Activated B cell treated with CpG ODN at 0.5 μM for 24 hours (primary cell): ENCODE measurements around the gene PTTG1. TPM values are rescaled to one million over a fixed set of nuclear protein-coding genes. Genes with fewer than 3 reads are reported as not detected.

Experiments
- ATAC-seq: fragments of 200-7000 bp; cut with Tn5 transposase; one replicate; pipeline ENCODE4 v1.10.0; 2021; ENCODE audit warnings: low read depth, mild to moderate bottlenecking, moderate library complexity
- CTCF ChIA-PET: fragments of 350-600 bp; sonication (Branson Sonifier 250); formaldehyde crosslinking; loops from one replicate; lab custom pipeline; 2021; ENCODE audit warnings: antibody characterized with exemption; lab: Charles Lee
- POLR2A ChIA-PET: fragments of 350-600 bp; sonication (Branson Sonifier 250); formaldehyde crosslinking; loops from one replicate; lab custom pipeline; 2021; ENCODE audit warnings: antibody characterized with exemption; lab: Charles Lee
- DNase-seq: peaks from one replicate; pipeline ENCODE4 v3.0.0; 2022
- H3K27ac Mint-ChIP-seq: one replicate; pipeline ENCODE4 v1.8.0; 2020; ENCODE audit warnings: mixed read lengths
- H3K27me3 Mint-ChIP-seq: one replicate; pipeline ENCODE4 v1.8.0; 2021; ENCODE audit warnings: mixed read lengths
- H3K36me3 Mint-ChIP-seq: one replicate; pipeline ENCODE4 v1.8.0; 2021; ENCODE audit warnings: low read depth, mixed read lengths
- H3K4me1 Mint-ChIP-seq: one replicate; pipeline ENCODE4 v1.8.0; 2021; ENCODE audit warnings: mixed read lengths
- H3K4me3 Mint-ChIP-seq: one replicate; pipeline ENCODE4 v1.8.0; 2020; ENCODE audit warnings: mild to moderate bottlenecking, mixed read lengths
- H3K9me3 Mint-ChIP-seq: one replicate; pipeline ENCODE4 v1.8.0; 2020; ENCODE audit warnings: mixed read lengths
- intact Hi-C: fragments of 100-400 bp; cut with micrococcal nuclease; formaldehyde crosslinking; loops from one replicate; pipeline ENCODE4 v1.15.1; 2024
- total RNA-seq: library from RNA; stranded (reverse); gene quantifications from 2 replicates; pipeline ENCODE4 v1.2.3, GENCODE V29; 2022
- TF ChIP-seq, protein P1 (sequence below): fragments of 200-600 bp; IDR thresholded peaks from one replicate; pipeline ENCODE4 v1.8.0; 2022; ENCODE audit warnings: antibody characterized with exemption, mild to moderate bottlenecking

Gene PTTG1
- total RNA-seq, 1 donor from 2014 or later, result 16.8 TPM

DNA sequence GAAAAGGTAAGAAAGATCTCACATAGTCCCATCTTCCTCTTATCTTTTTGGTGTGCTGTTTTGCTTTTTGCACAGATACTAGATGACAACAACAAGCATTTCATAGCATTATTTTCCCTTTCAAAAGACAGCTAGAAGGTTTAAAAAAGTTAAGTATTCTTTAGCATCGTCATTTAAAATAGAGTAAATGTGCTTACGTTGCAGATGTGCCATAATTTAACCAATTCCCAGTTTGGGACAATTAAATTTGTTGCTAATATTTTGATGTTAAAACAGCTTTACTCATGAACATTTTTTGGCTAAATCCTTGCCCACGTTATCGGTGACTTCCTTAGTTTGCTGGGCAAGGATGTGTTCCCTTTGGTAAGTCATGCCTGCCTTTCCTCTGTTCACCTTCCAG lies 41.6 kb downstream of the PTTG1 start:
- peaks cover 68% of the 10 kb centered on the region for H3K4me1 Mint-ChIP-seq
- H3K9me3 Mint-ChIP-seq, result no peaks in the 10 kb centered on the region
- intact Hi-C loops, result no loop called here
- CTCF ChIA-PET, result interaction anchor here (7.4 kb wide), 1 partner anchor 23 kb away, joined by 132 read pairs; no protein-coding TSS in a partner anchor
- DNase-seq (no peak), ATAC-seq (no peak)
- no peak overlapping the region for H3K4me3 Mint-ChIP-seq
- TF ChIP-seq, protein P1, sequence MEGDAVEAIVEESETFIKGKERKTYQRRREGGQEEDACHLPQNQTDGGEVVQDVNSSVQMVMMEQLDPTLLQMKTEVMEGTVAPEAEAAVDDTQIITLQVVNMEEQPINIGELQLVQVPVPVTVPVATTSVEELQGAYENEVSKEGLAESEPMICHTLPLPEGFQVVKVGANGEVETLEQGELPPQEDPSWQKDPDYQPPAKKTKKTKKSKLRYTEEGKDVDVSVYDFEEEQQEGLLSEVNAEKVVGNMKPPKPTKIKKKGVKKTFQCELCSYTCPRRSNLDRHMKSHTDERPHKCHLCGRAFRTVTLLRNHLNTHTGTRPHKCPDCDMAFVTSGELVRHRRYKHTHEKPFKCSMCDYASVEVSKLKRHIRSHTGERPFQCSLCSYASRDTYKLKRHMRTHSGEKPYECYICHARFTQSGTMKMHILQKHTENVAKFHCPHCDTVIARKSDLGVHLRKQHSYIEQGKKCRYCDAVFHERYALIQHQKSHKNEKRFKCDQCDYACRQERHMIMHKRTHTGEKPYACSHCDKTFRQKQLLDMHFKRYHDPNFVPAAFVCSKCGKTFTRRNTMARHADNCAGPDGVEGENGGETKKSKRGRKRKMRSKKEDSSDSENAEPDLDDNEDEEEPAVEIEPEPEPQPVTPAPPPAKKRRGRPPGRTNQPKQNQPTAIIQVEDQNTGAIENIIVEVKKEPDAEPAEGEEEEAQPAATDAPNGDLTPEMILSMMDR, result no peak
- peaks cover 3% of the 10 kb centered on the region for H3K36me3 Mint-ChIP-seq
- no peaks in the 10 kb centered on the region for H3K27me3 Mint-ChIP-seq
- POLR2A ChIA-PET, result interaction anchor here (0.9 to 1.7 kb wide), 2 partner anchors 10 to 44 kb away, joined by 4 to 7 read pairs; partner anchors contain the start of gene SLU7
- no peak overlapping the region for H3K27ac Mint-ChIP-seq

DNA sequence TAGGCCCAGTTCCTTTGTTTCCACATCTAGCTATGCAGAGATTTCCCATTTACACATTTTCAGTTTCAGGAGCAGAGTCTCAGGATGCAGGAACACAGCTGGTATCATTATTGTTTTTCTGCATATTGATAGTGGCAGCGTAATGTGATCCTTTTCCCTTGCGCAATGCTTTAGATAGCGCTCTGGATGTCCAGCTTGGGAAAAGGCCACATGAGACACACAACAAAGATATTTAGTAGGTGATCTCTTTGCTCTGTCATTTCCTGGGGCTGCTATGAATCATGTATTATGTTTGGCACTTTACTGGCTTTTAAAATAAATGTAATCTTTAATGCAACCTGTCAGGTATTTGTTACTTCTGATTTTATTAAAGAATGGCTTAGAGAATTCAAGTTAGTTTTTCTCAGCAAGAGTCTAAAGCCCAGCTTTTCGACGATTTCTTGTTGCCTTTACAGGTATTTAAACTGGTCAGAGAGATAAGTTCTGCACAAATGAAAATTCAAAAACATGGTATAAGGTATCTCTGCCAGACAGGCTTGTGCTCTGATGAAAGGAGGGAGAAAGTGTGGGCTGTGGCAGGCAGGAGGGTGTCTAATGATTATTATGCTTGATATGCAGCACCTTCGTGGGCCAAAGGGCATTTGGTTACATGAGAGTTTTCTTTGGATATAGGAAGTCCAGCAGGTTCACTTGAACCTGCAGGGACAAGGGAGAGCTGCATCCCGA lies 42.2 kb downstream of the PTTG1 start:
- H3K27me3 Mint-ChIP-seq, result no peaks in the 10 kb centered on the region
- ChIA-PET CTCF (interaction anchor here (7.4 kb wide), 1 partner anchor 24 kb away, joined by 132 read pairs; no protein-coding TSS in a partner anchor), POLR2A (interaction anchor here (0.9 to 1.7 kb wide), 3 partner anchors 10 to 45 kb away, joined by 4 to 7 read pairs (median 6); partner anchors contain the start of gene SLU7)
- ATAC-seq (no peak), DNase-seq (no peak)
- H3K27ac Mint-ChIP-seq, result peak overlapping the region; percentile 33
- intact Hi-C loops, result no loop called here
- H3K4me1 Mint-ChIP-seq, result peaks cover 70% of the 10 kb centered on the region
- no peak overlapping the region for H3K4me3 Mint-ChIP-seq
- peaks cover 8% of the 10 kb centered on the region for H3K36me3 Mint-ChIP-seq
- TF ChIP-seq, protein P1, result no peak
- no peaks in the 10 kb centered on the region for H3K9me3 Mint-ChIP-seq

DNA sequence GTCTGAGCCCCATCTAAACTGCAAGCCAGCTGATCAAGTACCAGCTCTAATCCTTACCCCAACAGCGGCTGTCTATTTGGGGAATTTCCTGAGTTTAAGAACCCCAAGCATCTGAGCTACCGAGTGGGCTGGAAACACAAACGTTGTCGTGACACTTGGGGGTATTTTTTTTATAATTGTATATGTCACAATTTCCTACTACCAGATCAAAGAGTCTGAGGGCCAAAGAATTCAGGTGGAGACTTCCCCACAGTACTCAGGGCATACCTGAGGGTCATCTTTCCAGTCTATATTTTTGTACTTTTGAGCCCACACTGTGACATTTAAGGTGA lies 42.8 kb downstream of the PTTG1 start:
- no peaks in the 10 kb centered on the region for H3K9me3 Mint-ChIP-seq
- H3K4me1 Mint-ChIP-seq, result peaks cover 69% of the 10 kb centered on the region
- intact Hi-C loops, result no loop called here
- DNase-seq (no peak), ATAC-seq (no peak)
- H3K27me3 Mint-ChIP-seq, result no peaks in the 10 kb centered on the region
- H3K36me3 Mint-ChIP-seq, result peaks cover 13% of the 10 kb centered on the region
- peak overlapping the region; percentile 33 for H3K27ac Mint-ChIP-seq
- ChIA-PET POLR2A (interaction anchor here (1.3 to 1.7 kb wide), 2 partner anchors 9 to 25 kb away, joined by 6 to 7 read pairs; no protein-coding TSS in a partner anchor), CTCF (interaction anchor here (7.4 kb wide), 1 partner anchor 24 kb away, joined by 132 read pairs; no protein-coding TSS in a partner anchor)
- H3K4me3 Mint-ChIP-seq, result no peak overlapping the region
- TF ChIP-seq, protein P1, result no peak

DNA sequence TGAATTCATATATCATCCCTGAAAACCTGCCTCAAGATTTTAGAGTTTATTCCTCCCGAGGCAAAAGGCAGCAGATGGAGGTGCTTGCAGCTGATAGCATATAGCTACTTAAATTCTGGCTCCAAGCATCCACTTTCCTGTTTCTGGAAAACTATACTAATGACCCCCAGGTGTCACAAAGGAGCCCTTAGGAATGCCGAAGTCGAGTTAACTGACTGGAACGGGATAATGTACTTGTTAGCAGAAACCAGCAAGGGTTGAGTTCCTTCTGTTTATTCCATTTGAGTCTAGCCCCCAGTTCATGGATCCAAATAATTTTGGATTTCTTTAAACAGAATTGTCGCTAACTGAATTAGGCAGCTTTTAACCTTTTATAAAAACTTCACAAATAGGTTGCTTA lies 44.5 kb downstream of the PTTG1 start:
- ChIA-PET POLR2A (interaction anchor here (1.7 to 6.2 kb wide), 2 partner anchors 44 to 47 kb away, joined by 8 to 73 read pairs; partner anchors contain the start of genes PTTG1 and SLU7), CTCF (interaction anchor here (1.0 to 7.4 kb wide), 2 partner anchors 25 to 26 kb away, joined by 3 to 132 read pairs; no protein-coding TSS in a partner anchor)
- TF ChIP-seq, protein P1, result no peak
- no peak overlapping the region for H3K27ac Mint-ChIP-seq
- peaks cover 26% of the 10 kb centered on the region for H3K36me3 Mint-ChIP-seq
- peak overlapping the region; percentile 100 for H3K4me3 Mint-ChIP-seq
- H3K27me3 Mint-ChIP-seq, result no peaks in the 10 kb centered on the region
- intact Hi-C loops, result loop anchor here (5.0 kb wide), 1 partner anchor 1009 kb away; no protein-coding TSS in a partner anchor
- DNase-seq (no peak), ATAC-seq (no peak)
- H3K4me1 Mint-ChIP-seq, result peaks cover 81% of the 10 kb centered on the region
- no peaks in the 10 kb centered on the region for H3K9me3 Mint-ChIP-seq
